Erythroblast (primary cell): ENCODE data around the gene FBXL13.

Experiments used
- GATA1 ChIP-seq: IDR thresholded peaks from 2 replicates; pipeline ENCODE4 v1.6.1; 2011; ENCODE audit warnings: low read depth, mild to moderate bottlenecking, control low read depth, low read length, moderate library complexity
- POLR2A ChIP-seq: IDR thresholded peaks from 2 replicates; pipeline ENCODE4 v1.6.1; 2011; ENCODE audit warnings: mild to moderate bottlenecking, low read length

DNA sequence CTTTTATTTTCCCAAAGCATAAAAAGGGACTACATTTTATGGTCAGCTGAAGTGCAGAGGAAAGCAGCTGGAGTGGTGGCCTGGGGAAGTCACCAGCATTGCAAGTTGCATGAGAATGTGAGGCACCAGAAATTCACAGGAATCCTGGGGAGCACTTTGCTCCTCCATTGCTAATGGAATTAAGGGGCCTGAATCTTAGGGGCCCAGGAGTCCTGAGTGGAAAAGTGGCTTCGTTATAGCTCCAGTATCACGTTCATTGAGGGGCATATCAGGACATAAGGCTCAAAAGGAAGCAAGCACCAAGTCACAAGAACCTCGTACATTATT is 214.8 kb downstream of the FBXL13 start:
- TF ChIP-seq POLR2A (no peak), GATA1 (no peak)
